NOMO-1 (cell line): Measurements from ENCODE around the gene TIGD4.
A peak's percentile ranks its signal among the peaks of the same experiment; 100 is the strongest.

Source experiments
- DNase-seq, 2 experiments: peaks; one replicate each; lab custom pipeline; 2025; ENCODE audit not compliant: unreplicated experiment in 2 of 2; lab: John Stamatoyannopoulos, UW

The TIGD4 gene

DNA sequence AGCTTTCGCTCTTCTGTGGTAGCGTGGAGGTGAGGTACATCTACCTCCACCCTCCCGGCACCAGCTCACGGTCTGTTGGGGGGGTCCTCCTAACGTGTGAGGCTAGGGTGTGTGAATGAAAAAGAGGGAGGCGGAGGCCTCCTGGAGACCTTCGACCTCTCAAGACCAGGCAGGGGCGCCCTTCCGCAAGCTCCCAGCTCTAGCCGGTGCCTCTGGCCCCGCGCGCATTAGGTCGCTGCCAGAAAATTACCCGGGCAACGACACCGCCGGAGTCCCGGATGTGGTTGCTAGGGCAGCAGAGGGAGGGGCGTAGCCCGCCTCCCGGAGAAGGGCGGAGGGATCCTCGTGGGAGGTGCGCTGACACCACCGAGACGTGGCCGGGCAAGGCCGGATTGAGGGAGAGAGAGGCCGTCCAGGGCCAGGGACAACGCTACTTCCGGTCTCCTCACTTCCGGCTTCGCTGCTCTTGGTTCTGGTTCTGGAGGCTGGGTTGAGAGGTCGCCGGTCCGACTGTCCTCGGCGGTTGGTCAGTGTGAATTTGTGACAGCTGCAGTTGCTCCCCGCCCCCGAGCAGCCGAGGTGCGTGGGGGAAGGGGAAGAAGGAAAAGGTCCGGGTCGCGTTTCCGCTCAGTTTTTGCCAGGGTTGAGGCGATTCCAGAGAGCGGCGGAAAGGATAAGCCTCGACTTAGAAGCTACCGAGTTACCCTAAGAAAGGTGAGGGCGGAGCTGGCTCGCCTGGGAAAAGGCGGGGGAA lies at the start of gene TIGD4, which contains the start of gene ARFIP1:
TSS of gene TIGD4 (minus strand) at position 218 of the 754 bp plus-strand sequence. CDS start 8,726 bp downstream, outside the sequence.
TSS of gene ARFIP1 (plus strand) at position 442 of the 754 bp plus-strand sequence. CDS start 49,680 bp downstream, outside the sequence.
- DNase-seq = peak; percentile 92 to 96

DNA sequence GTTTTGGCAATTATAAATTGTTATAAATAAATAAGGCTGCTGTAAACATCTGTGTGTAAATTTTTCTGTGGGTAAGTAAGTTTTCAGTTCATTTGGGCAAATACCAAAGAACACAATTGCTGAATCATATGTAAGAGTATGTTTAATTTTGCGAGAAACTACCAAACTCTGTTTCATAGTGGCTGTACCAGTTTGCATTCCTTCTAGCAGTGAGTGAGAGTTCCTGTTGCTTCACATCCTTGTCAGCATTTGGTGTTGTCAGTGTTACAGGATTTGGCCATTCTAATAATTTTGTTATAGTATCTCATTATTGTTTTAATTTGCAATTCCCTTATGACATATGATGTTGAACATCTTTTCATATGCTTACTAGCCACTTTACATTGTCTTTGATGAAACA lies 48.6 kb upstream of the TIGD4 start:
- no peak for DNase-seq

- no peak for DNase-seq
These were observed 45.8 kb upstream of the TIGD4 start for GRCh38 chr4:152825336-152825735.

DNA sequence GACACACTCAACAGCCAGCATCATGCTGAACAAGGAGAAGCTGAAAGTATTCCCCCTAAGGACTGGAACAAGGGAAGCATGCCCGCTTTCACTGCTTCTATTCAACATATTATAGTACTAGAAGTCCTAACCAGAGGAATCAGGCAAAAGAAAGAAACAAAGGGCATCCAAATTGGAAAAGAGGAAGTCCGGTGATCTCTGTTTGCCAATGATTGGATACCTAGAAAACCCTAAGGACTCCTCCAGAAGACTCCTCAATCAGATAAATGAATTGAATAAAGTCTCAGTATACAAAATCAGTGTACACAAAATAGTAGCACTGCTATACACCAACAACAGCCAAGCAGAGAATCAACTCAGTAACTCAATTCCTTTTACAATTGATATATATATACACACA lies 45.0 kb upstream of the TIGD4 start:
- DNase-seq = no peak

DNA sequence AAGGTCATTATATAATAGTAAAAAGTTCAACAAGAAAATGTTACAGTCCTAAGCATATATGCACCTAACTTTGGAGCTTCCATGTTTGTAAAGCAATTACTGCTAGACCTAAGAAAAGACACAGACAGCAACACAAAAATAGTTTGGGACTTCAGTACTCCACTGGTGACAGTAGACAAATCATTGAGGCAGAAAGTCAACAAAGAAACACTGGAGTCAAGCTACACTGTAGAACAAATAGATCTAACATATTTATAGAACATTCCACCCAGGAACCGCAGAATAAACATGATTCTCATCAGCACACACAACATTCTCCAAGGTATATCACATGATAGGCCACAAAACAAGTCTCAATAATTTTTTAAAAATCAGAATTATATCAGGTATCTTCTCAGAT lies 42.8 kb upstream of the TIGD4 start:
- no peak for DNase-seq

- DNase-seq = no peak
These were observed 40.5 kb upstream of the TIGD4 start for GRCh38 chr4:152820073-152820472.

- DNase-seq = no peak
These were observed 39.6 kb upstream of the TIGD4 start for GRCh38 chr4:152819026-152819645.

DNA sequence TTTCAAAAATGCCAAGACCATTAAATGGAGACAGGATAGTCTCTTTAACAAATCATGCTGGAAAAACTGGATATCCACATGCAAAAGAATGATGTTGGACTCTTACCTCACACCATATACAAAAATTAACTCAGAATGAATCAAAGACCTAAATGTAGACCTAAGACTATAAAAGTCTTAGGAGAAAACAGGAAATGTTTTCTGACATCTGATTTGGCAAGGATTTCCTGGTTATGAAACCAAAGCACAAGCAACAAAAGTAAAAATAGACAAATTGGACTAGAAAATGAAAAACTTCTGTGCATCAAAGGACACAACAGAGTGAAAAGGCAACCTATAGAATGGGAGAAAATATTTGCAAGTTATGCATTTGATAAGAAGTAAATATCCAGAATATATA lies 37.8 kb upstream of the TIGD4 start:
- DNase-seq = peak in 1 of 2 experiments; percentile 55

GRCh38 chr4:152815078-152815477 lies 35.5 kb upstream of the TIGD4 start:
- peak in 1 of 2 experiments; percentile 27 for DNase-seq

DNA sequence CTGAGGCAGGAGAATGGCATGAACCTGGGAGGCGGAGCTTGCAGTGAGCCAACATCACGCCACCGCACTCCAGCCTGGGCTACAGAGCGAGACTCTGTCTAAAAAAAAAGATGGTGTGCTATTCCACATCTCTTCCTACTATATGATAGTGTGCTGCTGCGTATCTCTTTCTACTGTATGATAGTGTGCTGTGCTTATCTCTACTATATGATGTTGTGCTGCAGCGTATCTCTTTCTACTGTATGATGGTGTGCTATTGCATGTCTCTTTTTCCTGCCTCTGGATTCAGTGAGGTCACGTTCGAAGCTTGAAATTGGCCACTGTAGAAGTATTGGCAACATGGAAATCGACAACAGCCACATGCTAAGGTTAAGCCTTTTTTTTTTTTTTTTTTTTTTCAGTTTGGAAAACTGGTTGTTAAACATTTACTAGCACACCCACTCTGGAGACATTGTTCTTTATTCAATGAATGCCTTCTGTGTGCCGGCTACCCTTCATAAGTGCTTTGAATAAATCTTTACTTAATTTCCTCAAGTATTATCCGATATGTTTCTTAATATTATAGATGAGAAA lies 31.3 kb upstream of the TIGD4 start:
- DNase-seq = no peak

DNA sequence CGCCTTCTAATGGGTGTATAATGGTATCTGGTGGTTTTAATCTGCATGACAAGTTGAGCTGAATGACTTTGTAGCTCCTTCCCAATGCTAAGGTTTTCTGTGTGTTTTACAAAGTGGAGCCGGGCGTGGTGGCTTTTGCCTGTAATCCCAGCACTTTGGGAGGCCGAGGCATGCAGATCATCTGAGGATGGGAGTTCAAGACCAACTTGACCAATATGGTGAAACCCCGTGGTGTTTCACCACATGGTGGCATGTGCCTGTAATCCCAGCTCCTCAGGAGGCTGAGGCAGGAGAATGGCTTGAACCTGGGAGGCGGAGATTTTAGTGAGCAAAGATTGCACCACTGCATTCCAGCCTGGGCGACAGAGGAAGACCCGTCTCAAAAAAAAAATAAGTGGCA lies 29.1 kb upstream of the TIGD4 start:
- DNase-seq = no peak

GRCh38 chr4:152807294-152807829 lies 27.8 kb upstream of the TIGD4 start:
- DNase-seq = no peak

DNA sequence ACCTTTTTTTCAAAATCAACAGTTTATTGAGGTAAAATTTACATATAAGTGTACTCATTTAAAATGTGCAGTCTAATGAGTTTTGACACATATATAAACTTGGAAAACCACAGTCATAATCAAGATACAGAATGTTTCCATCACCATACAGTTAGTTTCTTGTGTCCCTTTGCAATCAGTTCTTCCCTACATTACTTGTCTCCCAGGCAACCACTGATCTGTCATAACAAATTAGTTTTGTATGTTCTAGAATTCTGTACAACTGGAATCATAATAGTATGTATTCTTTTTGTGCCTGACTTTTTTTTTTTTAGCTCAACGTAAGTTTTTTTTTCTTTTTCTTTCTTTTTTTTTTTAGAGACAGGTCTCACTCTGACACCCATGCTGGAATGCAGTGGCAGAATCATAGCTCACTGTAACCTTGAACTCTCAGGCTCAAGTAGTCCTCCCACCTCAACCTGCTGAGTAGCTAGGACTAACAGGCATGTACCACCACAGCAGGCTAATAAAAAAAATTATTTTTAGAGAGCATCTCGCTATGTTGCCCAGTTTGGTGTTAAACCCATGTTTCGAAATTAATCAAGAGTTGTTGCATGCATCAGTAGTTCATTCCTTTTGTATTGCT lies 27.1 kb upstream of the TIGD4 start:
- no peak for DNase-seq

GRCh38 chr4:152805818-152806217 lies 26.3 kb upstream of the TIGD4 start:
- peak in 1 of 2 experiments; percentile 58 for DNase-seq

- DNase-seq = no peak
These were observed 25.6 kb upstream of the TIGD4 start for GRCh38 chr4:152805071-152805650.

- DNase-seq = no peak
These were observed 24.0 kb upstream of the TIGD4 start for GRCh38 chr4:152803541-152803940.

- no peak for DNase-seq
These were observed 16.4 kb upstream of the TIGD4 start for GRCh38 chr4:152795891-152796290.

DNA sequence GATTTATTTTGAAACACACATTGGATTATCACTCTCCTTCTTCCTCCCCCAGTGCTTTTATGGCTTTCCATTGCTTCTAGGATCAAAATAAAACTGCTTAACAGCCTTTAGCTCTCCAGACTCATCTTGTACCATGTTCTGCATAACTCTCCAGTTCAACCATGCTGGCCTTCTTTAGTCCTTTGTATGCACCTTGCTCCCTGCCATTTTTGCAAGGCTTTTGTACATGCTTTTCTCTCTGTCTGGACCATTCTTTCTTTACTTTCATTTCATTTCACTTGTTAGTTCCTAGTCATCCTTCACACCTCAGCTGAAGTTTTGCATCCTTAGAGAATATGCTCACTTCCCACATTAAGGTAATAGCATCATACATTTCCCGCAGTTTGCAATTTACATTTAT lies 7.1 kb upstream of the TIGD4 start:
- DNase-seq = no peak

GRCh38 chr4:152785639-152786615 lies 6.4 kb upstream of the TIGD4 start:
- peak in 1 of 2 experiments; percentile 45 for DNase-seq
